Measurements from ENCODE around the gene ATG101. TPM values are rescaled to one million over a fixed set of nuclear protein-coding genes. Genes with fewer than 3 reads are reported as not detected.

The ATG101 gene
- total RNA-seq, 2 experiments from 2014 or later: 38.0 to 53.9 TPM

DNA sequence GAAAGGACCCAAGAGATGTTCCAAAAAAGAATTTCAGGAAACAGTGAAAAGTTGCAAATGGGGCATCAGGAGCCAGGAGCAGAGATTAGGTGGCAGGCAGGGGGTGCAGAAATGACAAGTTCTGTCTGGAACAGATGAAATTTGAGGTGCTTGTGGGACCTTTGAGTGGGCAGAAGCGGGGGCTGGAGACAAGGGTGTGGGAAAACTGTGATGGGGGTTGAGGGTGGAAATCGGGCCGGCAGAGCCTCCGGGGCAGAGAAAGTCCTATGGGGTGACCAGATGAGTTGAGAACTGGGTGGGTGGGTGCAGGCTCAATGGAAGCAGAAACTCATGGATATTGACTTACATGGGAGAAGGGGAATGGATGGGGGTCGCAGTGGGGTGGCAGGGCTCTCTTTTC, 20.1 kb upstream of the ATG101 start:
- Histone ChIP-seq H3K9me2 (ENCODE audit: insufficient read depth, low read length) (no peaks in the 10 kb centered on the region), H3K4me1 (ENCODE audit: insufficient read depth, low read length, poor library complexity, severe bottlenecking) (peaks cover 43% of the 10 kb centered on the region), H3K27ac (ENCODE audit: low read depth, low read length, poor library complexity, severe bottlenecking) (no peak overlapping the region), H3K9me3 (ENCODE audit: low read length) (no peaks in the 10 kb centered on the region), H3K4me3 (ENCODE audit: low read depth, low read length, poor library complexity, severe bottlenecking) (peak overlapping the region; percentile 68), H3K4me2 (ENCODE audit: low read length) (peak overlapping the region; percentile 85), H2AFZ (ENCODE audit: low read length) (no peak overlapping the region), H3K79me2 (ENCODE audit: insufficient read depth, low read depth, low read length) (no peaks in the 10 kb centered on the region; the same call in 1 of the 2 replicates), H3K36me3 (ENCODE audit: insufficient read depth, low read length) (peaks cover 20% of the 10 kb centered on the region), H4K20me1 (ENCODE audit: insufficient read depth, low read length) (no peaks in the 10 kb centered on the region)
- no peak for DNase-seq (ENCODE audit: low spot score)
- TF ChIP-seq EZH2phosphoT487 (IDR thresholded peaks at IDR 0.05; ENCODE audit: borderline replicate concordance, low read depth, low read length): no peak
- TF ChIP-seq, protein P1, sequence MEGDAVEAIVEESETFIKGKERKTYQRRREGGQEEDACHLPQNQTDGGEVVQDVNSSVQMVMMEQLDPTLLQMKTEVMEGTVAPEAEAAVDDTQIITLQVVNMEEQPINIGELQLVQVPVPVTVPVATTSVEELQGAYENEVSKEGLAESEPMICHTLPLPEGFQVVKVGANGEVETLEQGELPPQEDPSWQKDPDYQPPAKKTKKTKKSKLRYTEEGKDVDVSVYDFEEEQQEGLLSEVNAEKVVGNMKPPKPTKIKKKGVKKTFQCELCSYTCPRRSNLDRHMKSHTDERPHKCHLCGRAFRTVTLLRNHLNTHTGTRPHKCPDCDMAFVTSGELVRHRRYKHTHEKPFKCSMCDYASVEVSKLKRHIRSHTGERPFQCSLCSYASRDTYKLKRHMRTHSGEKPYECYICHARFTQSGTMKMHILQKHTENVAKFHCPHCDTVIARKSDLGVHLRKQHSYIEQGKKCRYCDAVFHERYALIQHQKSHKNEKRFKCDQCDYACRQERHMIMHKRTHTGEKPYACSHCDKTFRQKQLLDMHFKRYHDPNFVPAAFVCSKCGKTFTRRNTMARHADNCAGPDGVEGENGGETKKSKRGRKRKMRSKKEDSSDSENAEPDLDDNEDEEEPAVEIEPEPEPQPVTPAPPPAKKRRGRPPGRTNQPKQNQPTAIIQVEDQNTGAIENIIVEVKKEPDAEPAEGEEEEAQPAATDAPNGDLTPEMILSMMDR (conservative IDR thresholded peaks at IDR 0.05; ENCODE audit: low read length): no peak
- ChIA-PET POLR2A (no interaction called here), CTCF (ENCODE audit: unreplicated experiment) (no interaction called here)
- intact Hi-C loops (cut with micrococcal nuclease; ENCODE audit: unreplicated experiment): loop anchor here (2.0 kb wide), 2 partner anchors 13 to 25 kb away; no protein-coding TSS in a partner anchor
- BruUV-seq (replicated peaks): no TSS peak

DNA sequence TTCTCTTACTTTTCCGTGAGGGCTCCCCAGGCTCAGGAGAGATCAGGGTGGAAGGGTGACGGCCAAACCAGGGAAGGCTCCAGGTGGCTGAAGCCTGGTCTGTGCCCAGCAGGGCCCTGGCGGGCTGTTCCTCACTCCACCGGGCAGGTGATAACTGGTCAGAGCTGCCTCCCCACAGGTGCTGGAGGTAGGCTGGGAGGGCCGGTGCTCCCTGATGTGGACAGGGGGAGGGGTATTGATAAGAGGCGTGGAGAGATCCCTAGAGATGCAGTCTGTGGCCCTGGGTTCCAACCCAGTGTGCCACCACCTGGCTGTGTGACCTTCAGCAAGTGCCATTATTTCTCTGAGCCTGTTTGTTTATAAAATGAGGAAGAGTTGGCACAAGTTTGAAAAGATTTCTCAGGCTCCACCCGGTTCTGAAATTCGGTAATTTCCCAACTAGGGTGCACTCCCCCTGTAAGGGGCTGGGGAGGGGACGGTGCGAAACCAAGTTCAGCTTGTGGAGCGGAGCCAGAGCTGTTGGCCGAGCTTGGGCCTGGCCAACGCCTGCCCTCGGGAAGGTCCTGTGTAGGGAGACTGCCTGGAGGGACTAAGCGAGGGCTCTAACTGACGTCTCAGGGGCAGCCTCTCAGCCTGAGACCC, 19.5 kb upstream of the ATG101 start:
- peaks cover 24% of the 10 kb centered on the region for H3K36me3 ChIP-seq (ENCODE audit: insufficient read depth, low read length)
- H3K9me2 ChIP-seq (ENCODE audit: insufficient read depth, low read length): no peaks in the 10 kb centered on the region
- DNase-seq (ENCODE audit: low spot score): peak; percentile 17
- H3K27ac ChIP-seq (ENCODE audit: low read depth, low read length, poor library complexity, severe bottlenecking): peak overlapping the region; percentile 66
- peak overlapping the region; percentile 85 for H3K4me2 ChIP-seq (ENCODE audit: low read length)
- CTCF ChIA-PET (ENCODE audit: unreplicated experiment): interaction anchor here (0.7 kb wide), 1 partner anchor 25 kb away, joined by 3 read pairs; no protein-coding TSS in a partner anchor
- intact Hi-C loops (cut with micrococcal nuclease; ENCODE audit: unreplicated experiment): loop anchor here (2.0 kb wide), 2 partner anchors 13 to 25 kb away; no protein-coding TSS in a partner anchor
- no peaks in the 10 kb centered on the region for H4K20me1 ChIP-seq (ENCODE audit: insufficient read depth, low read length)
- H2AFZ ChIP-seq (ENCODE audit: low read length): peak overlapping the region; percentile 30; the same call in 1 of the 2 replicates
- H3K79me2 ChIP-seq (ENCODE audit: insufficient read depth, low read depth, low read length): no peaks in the 10 kb centered on the region; the same call in 1 of the 2 replicates
- H3K4me3 ChIP-seq (ENCODE audit: low read depth, low read length, poor library complexity, severe bottlenecking): peak overlapping the region; percentile 68
- POLR2A ChIA-PET: interaction anchor here (0.7 to 1.4 kb wide), 6 partner anchors 9 to 31 kb away, joined by 3 to 10 read pairs (median 3); no protein-coding TSS in a partner anchor
- BruUV-seq (replicated peaks): no TSS peak
- TF ChIP-seq, protein P1 (conservative IDR thresholded peaks at IDR 0.05; ENCODE audit: low read length): no peak
- TF ChIP-seq EZH2phosphoT487 (IDR thresholded peaks at IDR 0.05; ENCODE audit: borderline replicate concordance, low read depth, low read length): no peak
- no peaks in the 10 kb centered on the region for H3K9me3 ChIP-seq (ENCODE audit: low read length)
- peaks cover 43% of the 10 kb centered on the region for H3K4me1 ChIP-seq (ENCODE audit: insufficient read depth, low read length, poor library complexity, severe bottlenecking)

Measured in OCI-LY7 (cell line).